GM19035 (cell line): ENCODE measurements around the gene NFIA.
"Not testable (repeated sequence)": the region's sequence is repeated elsewhere in the genome, so short reads cannot be mapped to it uniquely, and the experiment has no call there.

Experiments used
- ATAC-seq: cut with Tn5 transposase; IDR thresholded peaks from one replicate; pipeline ENCODE4 v1.9.1; 2021; ENCODE audit not compliant: unreplicated experiment

The NFIA gene

GRCh38 chr1:61125263-61125662 lies 42.9 kb downstream of the NFIA start:
- no peak for ATAC-seq

GRCh38 chr1:61125895-61126294 lies 43.5 kb downstream of the NFIA start:
- ATAC-seq = no peak

GRCh38 chr1:61126843-61127242 lies 44.5 kb downstream of the NFIA start:
- ATAC-seq = not testable (repeated sequence)

- no peak for ATAC-seq
Observed at GRCh38 chr1:61130338-61131000, 48.1 kb downstream of the NFIA start.

GRCh38 chr1:61131248-61131647 lies 48.9 kb downstream of the NFIA start:
- ATAC-seq = no peak

GRCh38 chr1:61131716-61132115 lies 49.4 kb downstream of the NFIA start:
- no peak for ATAC-seq

GRCh38 chr1:61132176-61132638 lies 49.8 kb downstream of the NFIA start:
- no peak for ATAC-seq

- no peak for ATAC-seq
Observed at GRCh38 chr1:61132645-61133334, 50.4 kb downstream of the NFIA start.

GRCh38 chr1:61133335-61134019 lies 51.1 kb downstream of the NFIA start:
- no peak for ATAC-seq

- no peak for ATAC-seq
Observed at GRCh38 chr1:61135291-61135690, 52.9 kb downstream of the NFIA start.

GRCh38 chr1:61138305-61138704 lies 55.9 kb downstream of the NFIA start:
- ATAC-seq = no peak

- no peak for ATAC-seq
Observed at GRCh38 chr1:61138921-61139774, 56.8 kb downstream of the NFIA start.

GRCh38 chr1:61139775-61140549 lies 57.6 kb downstream of the NFIA start:
- no peak for ATAC-seq

- ATAC-seq = no peak
Observed at GRCh38 chr1:61140778-61141177, 58.4 kb downstream of the NFIA start.

GRCh38 chr1:61141288-61142042 lies 59.1 kb downstream of the NFIA start:
- ATAC-seq = no peak

- no peak for ATAC-seq
Observed at GRCh38 chr1:61142043-61142440, 59.7 kb downstream of the NFIA start.

- ATAC-seq = no peak
Observed at GRCh38 chr1:61142726-61143500, 60.6 kb downstream of the NFIA start.

GRCh38 chr1:61143821-61144424 lies 61.6 kb downstream of the NFIA start:
- ATAC-seq = no peak
